NB4 (cell line): ENCODE measurements around the gene GRID1.

Source experiments
- MYC ChIP-seq: IDR thresholded peaks from 2 replicates; pipeline ENCODE4 v1.6.1; 2011; ENCODE audit warnings: low read depth, low read length
- POLR2A ChIP-seq: IDR thresholded peaks from 2 replicates; pipeline ENCODE4 v1.6.1; 2011; ENCODE audit warnings: mild to moderate bottlenecking; ENCODE audit not compliant: insufficient read length; ENCODE audit errors: extremely low read depth
- TF ChIP-seq, protein P1 (sequence below): IDR thresholded peaks from one replicate; pipeline ENCODE4 v1.5.1; 2012; ENCODE audit warnings: low read depth, low read length
- TF ChIP-seq, protein P2 (sequence below): IDR thresholded peaks from 2 replicates; pipeline ENCODE4 v1.6.1; 2011; ENCODE audit warnings: low read depth, low read length

DNA sequence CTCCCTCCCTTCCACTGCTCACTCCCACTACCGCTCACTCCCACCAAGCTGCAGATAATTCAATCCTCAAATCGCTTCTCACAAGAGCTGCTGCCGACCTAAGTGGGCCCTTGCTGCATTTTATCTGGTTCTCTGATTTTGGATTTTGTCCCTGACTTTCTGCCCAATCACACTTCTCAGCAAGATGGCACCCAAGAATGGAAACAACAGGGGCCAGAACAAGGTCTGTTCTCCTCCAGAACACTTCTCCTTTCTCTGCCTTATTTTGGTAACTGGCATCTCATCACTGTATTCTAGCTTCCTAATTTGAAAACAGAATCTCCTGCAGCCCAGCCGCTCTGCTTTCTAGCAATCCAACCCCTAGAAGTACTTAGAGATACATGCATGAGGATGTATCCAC lies 172.8 kb downstream of the GRID1 start:
- TF ChIP-seq, protein P1, sequence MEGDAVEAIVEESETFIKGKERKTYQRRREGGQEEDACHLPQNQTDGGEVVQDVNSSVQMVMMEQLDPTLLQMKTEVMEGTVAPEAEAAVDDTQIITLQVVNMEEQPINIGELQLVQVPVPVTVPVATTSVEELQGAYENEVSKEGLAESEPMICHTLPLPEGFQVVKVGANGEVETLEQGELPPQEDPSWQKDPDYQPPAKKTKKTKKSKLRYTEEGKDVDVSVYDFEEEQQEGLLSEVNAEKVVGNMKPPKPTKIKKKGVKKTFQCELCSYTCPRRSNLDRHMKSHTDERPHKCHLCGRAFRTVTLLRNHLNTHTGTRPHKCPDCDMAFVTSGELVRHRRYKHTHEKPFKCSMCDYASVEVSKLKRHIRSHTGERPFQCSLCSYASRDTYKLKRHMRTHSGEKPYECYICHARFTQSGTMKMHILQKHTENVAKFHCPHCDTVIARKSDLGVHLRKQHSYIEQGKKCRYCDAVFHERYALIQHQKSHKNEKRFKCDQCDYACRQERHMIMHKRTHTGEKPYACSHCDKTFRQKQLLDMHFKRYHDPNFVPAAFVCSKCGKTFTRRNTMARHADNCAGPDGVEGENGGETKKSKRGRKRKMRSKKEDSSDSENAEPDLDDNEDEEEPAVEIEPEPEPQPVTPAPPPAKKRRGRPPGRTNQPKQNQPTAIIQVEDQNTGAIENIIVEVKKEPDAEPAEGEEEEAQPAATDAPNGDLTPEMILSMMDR: no peak
- TF ChIP-seq POLR2A (no peak), MYC (no peak)
- TF ChIP-seq, protein P2, sequence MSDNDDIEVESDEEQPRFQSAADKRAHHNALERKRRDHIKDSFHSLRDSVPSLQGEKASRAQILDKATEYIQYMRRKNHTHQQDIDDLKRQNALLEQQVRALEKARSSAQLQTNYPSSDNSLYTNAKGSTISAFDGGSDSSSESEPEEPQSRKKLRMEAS: no peak
